GM21786 (cell line): ENCODE measurements around the gene OXGR1.
"Not testable (repeated sequence)": the region's sequence is repeated elsewhere in the genome, so short reads cannot be mapped to it uniquely, and the experiment has no call there.

ENCODE experiments used
- ATAC-seq: cut with Tn5 transposase; IDR thresholded peaks from one replicate; pipeline ENCODE4 v1.9.1; 2021; ENCODE audit not compliant: unreplicated experiment

OXGR1 gene

GRCh38 chr13:97005625-97006262 lies 11.5 kb upstream of the OXGR1 start:
- ATAC-seq = no peak

GRCh38 chr13:97004886-97005285 lies 10.6 kb upstream of the OXGR1 start:
- ATAC-seq = no peak

DNA sequence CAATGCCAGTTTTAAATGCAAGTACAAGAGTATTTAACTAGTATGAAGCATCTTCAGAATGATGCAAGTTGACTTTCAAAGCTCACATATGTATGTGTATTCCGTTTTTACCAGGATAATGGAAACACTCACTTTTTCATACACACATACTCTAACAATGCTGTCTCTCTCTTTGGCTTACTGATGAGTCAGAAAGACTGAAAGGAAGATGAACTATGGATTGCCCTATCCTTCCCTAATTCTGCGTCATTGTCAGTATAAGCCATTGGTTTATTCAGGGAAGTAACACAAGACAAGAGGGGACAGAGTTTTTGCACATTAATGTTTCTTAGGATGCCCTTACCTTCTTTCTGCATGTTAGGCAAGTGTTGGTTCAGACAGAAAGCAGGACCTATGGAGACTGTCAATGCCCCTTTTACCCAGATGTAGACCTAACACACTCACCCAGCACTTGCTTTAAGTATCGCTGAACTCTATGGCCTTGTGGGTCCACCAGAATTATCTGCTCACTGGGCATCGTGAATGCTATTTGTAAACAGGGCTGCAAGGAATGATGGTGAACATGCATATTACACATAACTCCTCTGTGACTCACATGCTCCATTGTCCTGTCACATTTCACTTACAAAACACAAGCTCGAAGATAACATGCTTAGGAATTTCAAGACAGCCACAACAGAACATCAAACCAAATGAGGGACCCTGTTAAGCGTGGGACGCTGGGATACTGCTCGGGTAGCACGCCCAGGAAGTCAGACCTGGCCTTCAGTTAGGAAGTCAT lies 10.0 kb upstream of the OXGR1 start:
- ATAC-seq = no peak

- no peak for ATAC-seq
Observed at GRCh38 chr13:97003071-97003470, 8.8 kb upstream of the OXGR1 start.

GRCh38 chr13:97002581-97002980 lies 8.3 kb upstream of the OXGR1 start:
- no peak for ATAC-seq

GRCh38 chr13:97001636-97002035 lies 7.4 kb upstream of the OXGR1 start:
- ATAC-seq = no peak

- ATAC-seq = no peak
Observed at GRCh38 chr13:97000295-97000925, 6.1 kb upstream of the OXGR1 start.

GRCh38 chr13:96999091-96999490 lies 4.8 kb upstream of the OXGR1 start:
- ATAC-seq = no peak

GRCh38 chr13:96998051-96998450 lies 3.8 kb upstream of the OXGR1 start:
- no peak for ATAC-seq

- no peak for ATAC-seq
Observed at GRCh38 chr13:96996886-96997285, 2.6 kb upstream of the OXGR1 start.

GRCh38 chr13:96996107-96996506 lies 1.8 kb upstream of the OXGR1 start:
- ATAC-seq = no peak

- no peak for ATAC-seq
Observed at GRCh38 chr13:96994858-96995243, 575 bp upstream of the OXGR1 start.

DNA sequence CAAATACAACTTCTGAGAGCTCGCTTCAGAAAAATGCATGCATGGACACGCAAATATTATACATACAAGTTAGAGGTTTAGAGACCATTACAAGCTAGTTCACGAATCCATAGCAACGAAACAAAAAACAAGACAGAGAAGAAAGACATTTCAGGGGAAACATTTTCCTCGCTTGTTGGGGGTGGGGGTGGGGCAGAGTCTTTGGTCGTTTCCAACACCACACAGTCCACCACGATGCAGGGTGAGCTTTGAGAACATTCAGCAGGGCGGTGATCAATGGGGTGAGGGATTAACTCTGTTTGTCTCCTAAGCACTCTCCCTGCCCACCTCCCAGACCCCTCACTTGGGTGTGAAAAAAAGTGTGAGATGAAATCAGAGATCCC lies 651 bp downstream of the OXGR1 start:
- ATAC-seq = no peak

- no peak for ATAC-seq
Observed at GRCh38 chr13:96992633-96993032, 1.6 kb downstream of the OXGR1 start.

DNA sequence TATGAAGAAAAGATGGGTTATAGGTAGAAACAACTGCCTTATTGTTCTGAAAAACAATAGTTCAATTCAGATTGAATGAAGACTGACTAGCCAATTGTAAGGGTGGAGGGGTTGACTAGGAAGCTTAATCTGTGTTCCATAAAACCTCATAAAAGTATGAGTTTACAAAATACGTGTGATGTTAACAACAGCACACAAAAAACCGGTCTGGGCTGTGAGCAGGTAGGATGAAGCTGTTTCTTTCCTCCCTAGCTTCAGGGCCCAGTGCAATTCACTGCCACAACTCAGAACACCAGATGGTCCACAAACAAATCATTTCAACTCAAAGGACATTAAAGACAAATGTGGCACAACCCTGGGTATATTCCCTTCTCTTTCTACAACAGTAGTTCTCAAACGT lies 3.2 kb downstream of the OXGR1 start:
- no peak for ATAC-seq

- ATAC-seq = no peak
Observed at GRCh38 chr13:96988441-96988840, 5.8 kb downstream of the OXGR1 start.

- peak; percentile 99 for ATAC-seq
Observed at GRCh38 chr13:96984051-96984508, 10.2 kb downstream of the OXGR1 start.

DNA sequence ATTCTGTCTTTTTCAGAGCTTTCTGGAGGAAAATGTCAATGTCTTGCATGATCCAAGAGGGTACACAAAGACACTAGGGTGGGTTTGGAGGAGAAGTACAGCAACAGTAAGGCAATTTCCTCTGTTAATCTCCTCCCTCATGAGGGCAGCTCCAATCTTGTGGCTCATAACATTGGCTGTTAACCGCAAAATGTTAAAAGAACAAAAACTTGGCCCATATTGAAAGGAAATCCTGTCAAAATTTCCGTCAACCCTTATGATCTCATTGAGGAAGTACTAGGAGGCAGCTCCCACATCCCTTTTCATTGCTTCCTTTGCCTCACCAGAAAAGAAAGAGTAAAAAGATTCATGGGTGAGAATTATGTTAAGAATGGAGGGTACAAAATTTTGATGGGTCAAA lies 11.6 kb downstream of the OXGR1 start:
- ATAC-seq = no peak

GRCh38 chr13:96979861-96980260 lies 14.4 kb downstream of the OXGR1 start:
- ATAC-seq = not testable (repeated sequence)

GRCh38 chr13:96968027-96968426 lies 26.2 kb downstream of the OXGR1 start:
- no peak for ATAC-seq

GRCh38 chr13:96967248-96967745 lies 27.0 kb downstream of the OXGR1 start:
- ATAC-seq = no peak
